Stimulated activated CD4-positive, alpha-beta T cell treated with anti-CD3 and anti-CD28 coated beads, Interleukin-2, amount 100 ng/mL, for 24 hours (primary cell): ENCODE results near the gene UBL5.

Experiments used
- DNase-seq, 2 donors: peaks; one replicate each; pipeline ENCODE4 v3.0.0-alpha.2; 2020

The UBL5 gene

GRCh38 chr19:9857076-9857721, 29.5 kb downstream of the UBL5 start:
- no peak for DNase-seq

- DNase-seq, result no peak
Measured at GRCh38 chr19:9857920-9858746, 30.4 kb downstream of the UBL5 start.

- DNase-seq, result no peak
Measured at GRCh38 chr19:9858766-9859165, 31.0 kb downstream of the UBL5 start.

- DNase-seq, result no peak
Measured at GRCh38 chr19:9860407-9860806, 32.7 kb downstream of the UBL5 start.

DNA sequence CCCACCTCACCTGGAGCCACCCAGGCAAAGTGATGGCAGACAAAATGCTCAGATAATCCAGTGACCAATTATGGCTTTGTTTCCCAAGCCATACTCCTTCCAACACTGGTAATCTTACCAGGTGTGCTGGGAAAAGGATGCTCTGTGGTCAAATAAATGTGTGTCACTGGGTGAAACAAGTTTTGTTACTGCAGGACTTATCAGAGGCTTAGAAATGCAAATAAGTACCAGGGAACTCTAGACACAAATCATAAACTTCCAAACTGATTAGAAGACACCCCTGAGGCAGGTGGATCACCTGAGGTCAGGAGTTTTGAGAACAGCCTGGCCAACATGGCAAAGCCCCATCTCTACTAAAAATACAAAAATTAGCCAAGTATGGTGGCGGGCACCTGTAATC, 33.8 kb downstream of the UBL5 start:
- no peak for DNase-seq

- DNase-seq, result no peak
Measured at GRCh38 chr19:9862938-9863337, 35.2 kb downstream of the UBL5 start.

GRCh38 chr19:9863759-9864158, 36.0 kb downstream of the UBL5 start:
- peak in 1 of 2 donors; percentile 26 for DNase-seq

DNA sequence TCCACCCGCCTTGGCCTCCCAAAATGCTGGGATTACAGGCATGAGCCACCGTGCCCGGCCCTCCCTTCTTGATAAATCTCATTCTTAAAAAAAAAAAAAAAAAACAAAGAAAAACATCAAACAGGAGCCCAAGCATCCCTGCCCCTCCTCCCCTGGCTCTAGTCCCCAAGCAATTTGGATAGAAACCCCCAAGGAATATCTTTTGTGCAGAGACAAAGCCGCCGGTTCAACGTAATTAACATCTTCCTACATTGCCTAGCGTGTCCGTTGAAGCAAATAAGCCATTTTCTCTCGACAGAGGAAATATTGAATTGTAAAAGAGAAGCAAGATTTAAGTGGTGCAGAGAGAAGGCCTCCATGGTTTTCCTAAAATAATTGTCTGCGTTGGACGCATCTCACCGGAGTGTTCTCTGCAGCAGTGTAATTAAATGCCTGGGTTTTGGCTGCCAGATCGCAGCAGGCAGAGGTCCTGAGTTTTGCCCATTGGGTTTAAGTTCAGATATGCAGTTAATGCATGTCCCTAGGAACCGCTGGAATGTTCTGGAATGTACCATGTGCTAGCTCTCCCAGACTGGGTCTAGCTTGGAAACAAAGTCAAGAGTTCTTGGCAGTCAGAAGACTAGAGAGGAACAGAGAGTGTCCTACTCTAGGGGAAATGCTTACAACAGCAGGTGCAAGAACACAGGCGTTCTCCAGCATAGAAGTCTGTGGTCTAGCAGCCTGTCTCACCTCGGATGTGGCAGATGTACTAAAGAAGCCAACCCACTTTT, 38.2 kb downstream of the UBL5 start:
- DNase-seq, result no peak

GRCh38 chr19:9868983-9869617, 41.4 kb downstream of the UBL5 start:
- DNase-seq, result no peak

DNA sequence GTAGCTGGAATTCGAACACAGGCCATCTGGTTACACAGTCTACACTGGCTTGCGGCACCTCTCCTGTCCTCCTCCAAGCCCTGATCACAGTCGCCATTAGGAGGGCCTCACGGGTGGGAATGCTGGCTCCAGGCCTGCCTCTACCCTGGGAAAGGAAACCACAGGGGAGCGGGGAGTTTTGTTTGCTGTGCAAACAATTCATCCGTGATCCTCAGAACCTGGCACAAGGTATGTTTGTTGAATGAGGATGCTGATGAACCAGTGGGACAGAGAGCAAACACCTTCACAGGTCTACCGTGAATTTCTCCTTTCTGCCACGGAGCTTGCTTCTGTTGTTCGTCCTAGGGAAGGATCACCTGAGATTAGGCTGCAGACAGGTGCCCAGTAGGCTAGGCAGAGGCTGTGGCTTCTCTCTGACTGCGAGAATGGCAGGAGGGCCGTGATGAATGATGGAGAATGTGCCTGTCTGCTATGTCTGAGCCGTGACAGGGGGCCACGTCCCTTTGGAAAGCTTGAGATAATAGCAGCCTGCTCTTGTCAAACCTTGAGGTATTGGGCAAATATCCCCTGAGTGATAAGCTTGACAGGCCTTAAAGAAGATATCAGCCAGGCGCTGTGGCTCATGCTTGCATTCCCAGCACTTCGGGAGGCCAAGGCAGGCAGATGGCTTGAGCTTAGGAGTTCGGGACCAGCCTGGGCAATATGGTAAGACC, 44.1 kb downstream of the UBL5 start:
- DNase-seq, result no peak

- no peak for DNase-seq
Measured at GRCh38 chr19:9872618-9873242, 45.0 kb downstream of the UBL5 start.

- no peak for DNase-seq
Measured at GRCh38 chr19:9875031-9875627, 47.4 kb downstream of the UBL5 start.

DNA sequence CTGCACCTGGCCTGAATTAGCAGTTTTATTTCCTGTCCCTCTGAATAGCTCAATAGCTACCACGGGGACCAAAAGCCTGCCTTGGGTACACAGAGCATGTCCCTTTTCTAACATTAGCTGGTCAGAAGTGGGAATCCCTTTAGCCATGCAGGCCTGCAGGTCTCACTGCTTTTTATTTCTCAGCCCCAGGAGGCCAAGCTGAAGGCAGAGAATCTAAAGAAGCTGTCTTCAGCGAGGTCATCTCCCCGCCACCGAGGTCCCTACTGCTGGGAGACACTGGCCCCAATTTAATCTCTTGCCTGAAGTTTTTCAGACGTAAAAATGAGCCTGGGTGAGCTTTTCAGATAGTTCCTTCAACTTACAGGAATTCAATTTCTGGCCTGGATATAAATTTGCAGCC, 48.1 kb downstream of the UBL5 start:
- DNase-seq, result no peak

GRCh38 chr19:9877780-9878510, 50.2 kb downstream of the UBL5 start:
- DNase-seq, result no peak

- no peak for DNase-seq
Measured at GRCh38 chr19:9878511-9879196, 50.9 kb downstream of the UBL5 start.
